Measurements from ENCODE around the gene G6PD.

DNA sequence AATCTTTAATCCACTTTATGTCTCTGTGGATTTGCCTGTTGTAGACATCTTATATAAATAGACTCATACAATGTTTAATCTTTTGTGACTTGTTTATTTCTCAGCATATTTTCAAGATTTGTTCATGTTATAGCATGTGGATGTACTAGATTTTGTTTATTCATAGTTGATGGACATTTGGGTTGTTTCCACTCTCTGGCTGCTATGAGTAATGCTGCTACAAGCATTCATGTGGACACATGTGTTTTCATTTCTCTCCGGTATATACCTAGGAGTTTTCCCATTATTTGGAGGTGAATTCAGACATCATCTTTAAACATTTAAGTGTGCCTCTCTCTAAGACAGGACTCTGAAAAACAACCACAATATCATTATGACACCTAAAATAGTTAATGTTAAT is 3.1 kb upstream of the G6PD start:
- TF ChIP-seq, protein P1, sequence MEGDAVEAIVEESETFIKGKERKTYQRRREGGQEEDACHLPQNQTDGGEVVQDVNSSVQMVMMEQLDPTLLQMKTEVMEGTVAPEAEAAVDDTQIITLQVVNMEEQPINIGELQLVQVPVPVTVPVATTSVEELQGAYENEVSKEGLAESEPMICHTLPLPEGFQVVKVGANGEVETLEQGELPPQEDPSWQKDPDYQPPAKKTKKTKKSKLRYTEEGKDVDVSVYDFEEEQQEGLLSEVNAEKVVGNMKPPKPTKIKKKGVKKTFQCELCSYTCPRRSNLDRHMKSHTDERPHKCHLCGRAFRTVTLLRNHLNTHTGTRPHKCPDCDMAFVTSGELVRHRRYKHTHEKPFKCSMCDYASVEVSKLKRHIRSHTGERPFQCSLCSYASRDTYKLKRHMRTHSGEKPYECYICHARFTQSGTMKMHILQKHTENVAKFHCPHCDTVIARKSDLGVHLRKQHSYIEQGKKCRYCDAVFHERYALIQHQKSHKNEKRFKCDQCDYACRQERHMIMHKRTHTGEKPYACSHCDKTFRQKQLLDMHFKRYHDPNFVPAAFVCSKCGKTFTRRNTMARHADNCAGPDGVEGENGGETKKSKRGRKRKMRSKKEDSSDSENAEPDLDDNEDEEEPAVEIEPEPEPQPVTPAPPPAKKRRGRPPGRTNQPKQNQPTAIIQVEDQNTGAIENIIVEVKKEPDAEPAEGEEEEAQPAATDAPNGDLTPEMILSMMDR (IDR thresholded peaks at IDR 0.05), result no peak
- TF ChIP-seq POLR2AphosphoS5 (IDR thresholded peaks at IDR 0.05; ENCODE audit: insufficient read depth in 1 of 2, low read depth in 1 of 2) (no peak), POLR2A (IDR thresholded peaks at IDR 0.05) (no peak)
